Gastroesophageal sphincter (tissue), 4 donors: ENCODE results near the gene NOC3L. TPM values are rescaled to one million over a fixed set of nuclear protein-coding genes. Genes with fewer than 3 reads are reported as not detected.
A peak's percentile ranks its signal among the peaks of the same experiment; 100 is the strongest.

Experiments
- ATAC-seq: fragments of 150-250 bp; one replicate; pipeline ENCODE4 v1.9.1; 2016; ENCODE audit warnings: mild to moderate bottlenecking, moderate library complexity
- H3K27ac ChIP-seq, 4 donors: fragments of 200-600 bp; sonication (generic) in 3 of 4; 1 replicate in 3 of 4; 2 replicates in 1 of 4; pipeline ENCODE4 v1.5.1; 2016 to 2019
- H3K27me3 ChIP-seq: fragments of 200-600 bp; sonication (generic); one replicate; pipeline ENCODE4 v1.5.1; 2019
- H3K36me3 ChIP-seq, 2 donors: fragments of 200-600 bp; sonication (generic); one replicate each; pipeline ENCODE4 v1.5.1; 2019; ENCODE audit warnings: control low read depth in 1 of 2
- H3K4me1 ChIP-seq, 3 donors: fragments of 200-600 bp; sonication (generic); 1 replicate in 2 of 3; 2 replicates in 1 of 3; pipeline ENCODE4 v1.5.1; 2016 to 2019; ENCODE audit warnings: control low read depth in 2 of 3
- H3K4me3 ChIP-seq, 2 donors: fragments of 200-600 bp; sonication (generic); one replicate each; pipeline ENCODE4 v1.5.1; 2019; ENCODE audit warnings: mild to moderate bottlenecking in 1 of 2, moderate library complexity in 1 of 2
- H3K9me3 ChIP-seq, 3 donors: fragments of 200-600 bp; sonication (generic); one replicate each; pipeline ENCODE4 v1.5.1; 2017 to 2019; ENCODE audit warnings: control low read depth in 2 of 3
- EP300 ChIP-seq: sonication (generic); formaldehyde crosslinking; IDR thresholded peaks from one replicate; pipeline ENCODE4 v1.6.1; 2017; ENCODE audit warnings: antibody characterized with exemption, mild to moderate bottlenecking
- POLR2A ChIP-seq, 2 donors: fragments of 450-650 bp; IDR thresholded peaks; one replicate each; pipeline ENCODE4 v1.6.1; 2017; ENCODE audit warnings: antibody characterized with exemption in 2 of 2, mild to moderate bottlenecking in 2 of 2, moderate library complexity in 1 of 2
- POLR2AphosphoS5 ChIP-seq: sonication (generic); formaldehyde crosslinking; IDR thresholded peaks from one replicate; pipeline ENCODE4 v1.6.1; 2017; ENCODE audit warnings: antibody characterized with exemption
- WGBS, 2 donors: methylation state at CpG; one replicate each; pipeline ENCODE4 v1.1.5; 2018; ENCODE audit warnings: low coverage in 1 of 2; 5-methylcytosine and 5-hydroxymethylcytosine counted together
- total RNA-seq, 4 donors: library from RNA; depleted of rRNA; stranded (reverse); fragments of >200 nt; gene quantifications; one replicate each; pipeline ENCODE4 v1.1.0, GENCODE V29; 2016
- TF ChIP-seq, protein P1 (sequence below), 4 experiments: fragments of 200-600 bp in 2 of 4; fragments of 450-650 bp in 2 of 4; sonication (generic) in 1 of 4; IDR thresholded peaks; one replicate each; pipeline ENCODE4 v1.5.1; 2017 to 2019; ENCODE audit warnings: antibody characterized with exemption in 4 of 4, mild to moderate bottlenecking in 2 of 4, moderate library complexity in 2 of 4

NOC3L gene
- total RNA-seq, 4 donors from 2014 or later: 19.4 to 31.0 (median 24.5) TPM

DNA sequence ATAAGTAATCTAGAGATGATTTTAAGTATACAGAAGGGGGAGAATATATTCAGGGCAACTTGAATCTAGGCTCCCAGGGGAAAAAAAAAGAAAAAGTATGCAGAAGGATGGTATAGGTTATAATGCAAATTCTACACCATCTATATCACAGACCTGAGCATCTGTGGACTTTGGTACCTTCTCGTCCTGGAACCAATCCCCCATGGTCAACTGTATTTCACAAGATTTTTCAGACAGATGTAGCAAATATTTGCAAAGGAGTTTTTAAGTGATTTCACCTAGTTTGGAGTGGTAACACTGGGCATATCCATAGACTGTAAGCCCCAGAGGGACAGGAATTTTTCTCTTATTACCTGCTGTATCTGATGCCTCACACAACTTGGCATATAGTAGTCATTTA, 58.8 kb downstream of the NOC3L start:
- peaks cover 0 to 44% of the 10 kb centered on the region in 2 donors for H3K36me3 ChIP-seq
- H3K4me1 ChIP-seq: no peaks in the 10 kb centered on the region
- H3K27me3 ChIP-seq: no peaks in the 10 kb centered on the region
- no peak overlapping the region for H3K27ac ChIP-seq
- no peak overlapping the region for H3K4me3 ChIP-seq
- TF ChIP-seq, protein P1, sequence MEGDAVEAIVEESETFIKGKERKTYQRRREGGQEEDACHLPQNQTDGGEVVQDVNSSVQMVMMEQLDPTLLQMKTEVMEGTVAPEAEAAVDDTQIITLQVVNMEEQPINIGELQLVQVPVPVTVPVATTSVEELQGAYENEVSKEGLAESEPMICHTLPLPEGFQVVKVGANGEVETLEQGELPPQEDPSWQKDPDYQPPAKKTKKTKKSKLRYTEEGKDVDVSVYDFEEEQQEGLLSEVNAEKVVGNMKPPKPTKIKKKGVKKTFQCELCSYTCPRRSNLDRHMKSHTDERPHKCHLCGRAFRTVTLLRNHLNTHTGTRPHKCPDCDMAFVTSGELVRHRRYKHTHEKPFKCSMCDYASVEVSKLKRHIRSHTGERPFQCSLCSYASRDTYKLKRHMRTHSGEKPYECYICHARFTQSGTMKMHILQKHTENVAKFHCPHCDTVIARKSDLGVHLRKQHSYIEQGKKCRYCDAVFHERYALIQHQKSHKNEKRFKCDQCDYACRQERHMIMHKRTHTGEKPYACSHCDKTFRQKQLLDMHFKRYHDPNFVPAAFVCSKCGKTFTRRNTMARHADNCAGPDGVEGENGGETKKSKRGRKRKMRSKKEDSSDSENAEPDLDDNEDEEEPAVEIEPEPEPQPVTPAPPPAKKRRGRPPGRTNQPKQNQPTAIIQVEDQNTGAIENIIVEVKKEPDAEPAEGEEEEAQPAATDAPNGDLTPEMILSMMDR (IDR thresholded peaks at IDR 0.05): no peak
- TF ChIP-seq EP300: no peak
- TF ChIP-seq POLR2A (IDR thresholded peaks at IDR 0.05): no peak
- TF ChIP-seq POLR2AphosphoS5: no peak
- ATAC-seq: no peak
- H3K9me3 ChIP-seq: no peaks in the 10 kb centered on the region
- 82 to 100% methylated on average over 1 of the region's 1 CpG for WGBS, 2 donors

- H3K27me3 ChIP-seq: no peaks in the 10 kb centered on the region
- H3K4me3 ChIP-seq: no peak overlapping the region
- peaks cover 0 to 30% of the 10 kb centered on the region in 2 donors for H3K36me3 ChIP-seq
- H3K4me1 ChIP-seq: no peaks in the 10 kb centered on the region
- WGBS, 2 donors: 87 to 100% methylated on average over 3 of the region's 3 CpGs
- H3K27ac ChIP-seq: no peak overlapping the region
- TF ChIP-seq EP300 (no peak), POLR2AphosphoS5 (no peak), POLR2A (IDR thresholded peaks at IDR 0.05) (no peak)
- TF ChIP-seq, protein P1 (IDR thresholded peaks at IDR 0.05): no peak
- no peak for ATAC-seq
- H3K9me3 ChIP-seq: no peaks in the 10 kb centered on the region
These were observed 62.7 kb downstream of the NOC3L start for GRCh38 chr10:94300042-94300441.

GRCh38 chr10:94299417-94299816, 63.3 kb downstream of the NOC3L start:
- H3K36me3 ChIP-seq: peaks cover 0 to 28% of the 10 kb centered on the region in 2 donors
- H3K27me3 ChIP-seq: no peaks in the 10 kb centered on the region
- no peak for ATAC-seq
- H3K4me3 ChIP-seq: no peak overlapping the region
- 65 to 74% methylated on average over 3 of the region's 3 CpGs for WGBS, 2 donors
- no peak overlapping the region for H3K27ac ChIP-seq
- H3K4me1 ChIP-seq: no peaks in the 10 kb centered on the region
- TF ChIP-seq EP300 (no peak), POLR2AphosphoS5 (no peak), POLR2A (IDR thresholded peaks at IDR 0.05) (no peak)
- TF ChIP-seq, protein P1 (IDR thresholded peaks at IDR 0.05): no peak
- H3K9me3 ChIP-seq: no peaks in the 10 kb centered on the region

GRCh38 chr10:94294168-94294567, 68.6 kb downstream of the NOC3L start:
- H3K27ac ChIP-seq: no peak overlapping the region
- no peak overlapping the region for H3K4me3 ChIP-seq
- peaks cover 0 to 10% of the 10 kb centered on the region in 2 donors for H3K36me3 ChIP-seq
- H3K9me3 ChIP-seq: no peaks in the 10 kb centered on the region
- ATAC-seq: no peak
- H3K27me3 ChIP-seq: no peaks in the 10 kb centered on the region
- peaks cover 0 to 22% (median 8%) of the 10 kb centered on the region in 3 donors for H3K4me1 ChIP-seq
- TF ChIP-seq POLR2AphosphoS5 (no peak), EP300 (no peak)
- TF ChIP-seq, protein P1 (IDR thresholded peaks at IDR 0.05): no peak
- WGBS, 2 donors: 76 to 88% methylated on average over 5 of the region's 5 CpGs

DNA sequence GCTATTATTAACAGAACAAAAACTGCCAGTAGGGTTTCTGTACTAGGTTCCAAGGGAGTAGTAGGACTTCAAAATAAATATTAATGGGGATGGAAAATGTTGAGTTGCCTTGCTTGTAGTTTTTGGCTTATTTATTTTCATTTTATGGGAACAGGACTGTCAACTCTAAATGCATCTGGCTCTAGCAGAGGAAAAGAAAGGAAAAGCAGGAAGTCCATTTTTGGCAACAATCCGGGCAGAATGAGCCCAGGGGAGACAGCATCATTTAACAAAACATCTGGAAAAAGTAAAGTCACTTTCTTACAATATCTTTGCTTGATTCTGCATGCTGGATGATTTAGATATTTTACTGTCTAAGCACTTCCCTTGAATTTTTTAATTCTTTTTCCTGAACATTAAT, 69.4 kb downstream of the NOC3L start:
- H3K4me3 ChIP-seq: no peak overlapping the region
- TF ChIP-seq, protein P1 (IDR thresholded peaks at IDR 0.05): no peak
- TF ChIP-seq POLR2A (IDR thresholded peaks at IDR 0.05) (no peak), POLR2AphosphoS5 (no peak), EP300 (no peak)
- peak; percentile 31 for ATAC-seq
- H3K36me3 ChIP-seq: peaks cover 0 to 7% of the 10 kb centered on the region in 2 donors
- no peaks in the 10 kb centered on the region for H3K27me3 ChIP-seq
- H3K9me3 ChIP-seq: no peaks in the 10 kb centered on the region
- no peak overlapping the region for H3K27ac ChIP-seq
- H3K4me1 ChIP-seq: peaks cover 0 to 22% (median 8%) of the 10 kb centered on the region in 3 donors
- 10% methylated on average over 1 of the region's 1 CpG for WGBS, 2 donors
